Hepatocyte (in vitro differentiated cells): Measurements from ENCODE around the gene NCAM1. TPM values are rescaled to one million over a fixed set of nuclear protein-coding genes. Genes with fewer than 3 reads are reported as not detected.

ENCODE experiments used
- DNase-seq: peaks from one replicate; pipeline ENCODE4 v3.0.0-alpha.2; 2016; ENCODE audit warnings: low spot score
- H2AFZ ChIP-seq: fragments of 200-600 bp; sonication (generic); 2 replicates; pipeline ENCODE4 v1.6.0; 2016; ENCODE audit warnings: antibody characterized with exemption, mild to moderate bottlenecking
- H3K27ac ChIP-seq: fragments of 200-600 bp; sonication (generic); 2 replicates; pipeline ENCODE4 v1.5.1; 2016; ENCODE audit warnings: mild to moderate bottlenecking
- H3K27me3 ChIP-seq: fragments of 200-600 bp; sonication (generic); 2 replicates; pipeline ENCODE4 v1.6.1; 2016
- H3K36me3 ChIP-seq: fragments of 200-600 bp; sonication (generic); replicated peaks from 2 replicates; pipeline ENCODE4 v1.5.1; 2016; ENCODE audit warnings: low read depth; ENCODE audit not compliant: insufficient read depth
- H3K4me1 ChIP-seq: fragments of 200-600 bp; sonication (generic); 2 replicates; pipeline ENCODE4 v1.5.1; 2016; ENCODE audit warnings: mild to moderate bottlenecking, moderate library complexity; ENCODE audit not compliant: insufficient read depth
- H3K4me2 ChIP-seq: fragments of 200-600 bp; sonication (generic); 2 replicates; pipeline ENCODE4 v1.6.0; 2016
- H3K4me3 ChIP-seq: fragments of 200-600 bp; sonication (generic); 2 replicates; pipeline ENCODE4 v1.5.1; 2016; ENCODE audit warnings: mild to moderate bottlenecking
- H3K79me2 ChIP-seq: fragments of 200-600 bp; sonication (generic); 2 replicates; pipeline ENCODE4 v1.6.0; 2017; ENCODE audit warnings: mild to moderate bottlenecking
- H3K9me2 ChIP-seq: fragments of 200-600 bp; sonication (generic); replicated peaks from 2 replicates; pipeline ENCODE4 v1.6.0; 2017; ENCODE audit warnings: mild to moderate bottlenecking; ENCODE audit not compliant: insufficient read depth
- H3K9me3 ChIP-seq: fragments of 200-600 bp; sonication (generic); 2 replicates; pipeline ENCODE4 v1.5.1; 2016; ENCODE audit warnings: low read depth, mild to moderate bottlenecking
- H4K20me1 ChIP-seq: fragments of 200-600 bp; sonication (generic); 2 replicates; pipeline ENCODE4 v1.6.0; 2016; ENCODE audit warnings: mild to moderate bottlenecking; ENCODE audit not compliant: insufficient read depth, poor library complexity, severe bottlenecking
- CTCF ChIP-seq: fragments of 200-600 bp; sonication (generic); IDR thresholded peaks from 2 replicates; pipeline ENCODE4 v1.5.1; 2016; ENCODE audit warnings: antibody characterized with exemption, mild to moderate bottlenecking; ENCODE audit not compliant: poor library complexity
- EZH2 ChIP-seq: fragments of 200-600 bp; sonication (generic); IDR thresholded peaks from 2 replicates; pipeline ENCODE4 v1.6.1; 2016; ENCODE audit warnings: antibody characterized with exemption, mild to moderate bottlenecking, borderline replicate concordance
- EZH2phosphoT487 ChIP-seq: fragments of 200-600 bp; sonication (generic); IDR thresholded peaks from one replicate; pipeline ENCODE4 v1.6.1; 2018; ENCODE audit warnings: antibody characterized with exemption, mild to moderate bottlenecking, low read depth, moderate library complexity; ENCODE audit not compliant: unreplicated experiment, severe bottlenecking
- WGBS: methylation state at CpG from one replicate; pipeline ENCODE4 v1.1.6; 2016; ENCODE audit warnings: low lambda C conversion rate; ENCODE audit errors: missing lambda C conversion rate; 5-methylcytosine and 5-hydroxymethylcytosine counted together
- polyA plus RNA-seq: library from polyadenylated mRNA; unstranded; fragments of >200 nt; fragmentation: Nextera tagmentation; extraction: Ambion mirVana; gene quantifications from 2 replicates; pipeline ENCODE4 v1.2.1, GENCODE V29; 2016
- total RNA-seq: library from RNA; depleted of rRNA; stranded (reverse); fragments of >200 nt; gene quantifications from 2 replicates; pipeline ENCODE4 v1.2.3, GENCODE V29; 2014

NCAM1 gene
- total and polyA plus RNA-seq, 2 experiments from 2014 or later = 12.4 to 27.2 TPM

DNA sequence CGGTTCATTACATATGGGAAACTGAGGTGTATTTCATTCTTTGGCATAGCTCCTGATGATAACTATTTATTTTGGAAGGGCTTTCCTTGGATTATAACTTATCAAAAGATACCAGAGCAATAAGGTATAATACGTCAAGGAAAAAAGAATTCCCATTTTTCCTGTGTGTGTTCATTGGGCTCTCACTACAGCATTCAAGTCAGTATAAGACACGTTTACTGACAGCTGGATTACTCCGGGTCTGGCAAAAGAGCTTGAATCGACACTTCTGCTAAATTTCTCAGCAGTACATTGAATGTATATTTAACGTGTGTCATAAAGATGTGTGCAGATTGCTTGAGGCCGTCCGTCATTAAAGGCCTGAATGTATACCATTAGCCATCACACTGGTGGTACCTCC is 163.4 kb downstream of the NCAM1 start:
- DNase-seq = no peak
- Histone ChIP-seq H4K20me1 (no peaks in the 10 kb centered on the region), H3K27ac (no peak overlapping the region), H2AFZ (no peak overlapping the region), H3K36me3 (no peaks in the 10 kb centered on the region), H3K27me3 (no peaks in the 10 kb centered on the region), H3K4me2 (no peak overlapping the region), H3K9me2 (no peaks in the 10 kb centered on the region), H3K79me2 (no peaks in the 10 kb centered on the region), H3K4me1 (peaks cover 9% of the 10 kb centered on the region), H3K9me3 (no peaks in the 10 kb centered on the region), H3K4me3 (no peak overlapping the region)
- no peak for TF ChIP-seq EZH2phosphoT487
- TF ChIP-seq CTCF = no peak
- TF ChIP-seq EZH2 = no peak
- 91% methylated on average over 8 of the region's 8 CpGs for WGBS

GRCh38 chr11:113129261-113129992 is 168.2 kb downstream of the NCAM1 start:
- WGBS = 96% methylated on average over 5 of the region's 5 CpGs
- H3K36me3 ChIP-seq = no peaks in the 10 kb centered on the region
- H2AFZ ChIP-seq = no peak overlapping the region
- no peaks in the 10 kb centered on the region for H3K27me3 ChIP-seq
- H3K79me2 ChIP-seq = no peaks in the 10 kb centered on the region
- TF ChIP-seq CTCF (no peak), EZH2 (no peak), EZH2phosphoT487 (no peak)
- H3K9me2 ChIP-seq = no peaks in the 10 kb centered on the region
- no peaks in the 10 kb centered on the region for H3K9me3 ChIP-seq
- no peak overlapping the region for H3K4me3 ChIP-seq
- no peak for DNase-seq
- H3K4me1 ChIP-seq = peaks cover 12% of the 10 kb centered on the region
- no peak overlapping the region for H3K27ac ChIP-seq
- H4K20me1 ChIP-seq = no peaks in the 10 kb centered on the region
- no peak overlapping the region for H3K4me2 ChIP-seq

GRCh38 chr11:113131036-113131775 is 170.0 kb downstream of the NCAM1 start:
- Histone ChIP-seq H3K27me3 (no peaks in the 10 kb centered on the region), H3K79me2 (no peaks in the 10 kb centered on the region), H3K36me3 (no peaks in the 10 kb centered on the region), H4K20me1 (no peaks in the 10 kb centered on the region), H2AFZ (no peak overlapping the region), H3K27ac (no peak overlapping the region), H3K4me2 (no peak overlapping the region), H3K4me1 (peaks cover 12% of the 10 kb centered on the region), H3K9me3 (no peaks in the 10 kb centered on the region), H3K9me2 (no peaks in the 10 kb centered on the region), H3K4me3 (no peak overlapping the region)
- DNase-seq = no peak
- no peak for TF ChIP-seq CTCF
- no peak for TF ChIP-seq EZH2
- TF ChIP-seq EZH2phosphoT487 = no peak
- 93% methylated on average over 8 of the region's 8 CpGs for WGBS
